Thoracic aorta (tissue), 2 donors: Measurements from ENCODE around the gene PFKFB4. TPM values are rescaled to one million over a fixed set of nuclear protein-coding genes. Genes with fewer than 3 reads are reported as not detected.

Experiments used
- ATAC-seq: fragments of 150-250 bp; one replicate; pipeline ENCODE4 v1.8.0; 2017; ENCODE audit warnings: low read depth; ENCODE audit not compliant: insufficient number of reproducible peaks, low FRiP score
- DNase-seq: peaks from one replicate; pipeline ENCODE4 v3.0.0-alpha.2; 2020; ENCODE audit warnings: low spot score
- H3K27ac ChIP-seq, 2 donors: fragments of 200-600 bp; sonication (generic); 1 replicate in 1 of 2; 2 replicates in 1 of 2; pipeline ENCODE4 v1.5.1; 2016; ENCODE audit warnings: mild to moderate bottlenecking in 2 of 2, moderate library complexity in 2 of 2
- H3K27me3 ChIP-seq: fragments of 200-600 bp; sonication (generic); replicated peaks from 2 replicates; pipeline ENCODE4 v1.6.0; 2016; ENCODE audit warnings: mild to moderate bottlenecking; ENCODE audit not compliant: insufficient read depth
- H3K36me3 ChIP-seq: fragments of 200-600 bp; sonication (generic); one replicate; pipeline ENCODE4 v1.5.1; 2016
- H3K4me1 ChIP-seq, 2 donors: fragments of 200-600 bp; sonication (generic); 1 replicate in 1 of 2; 2 replicates in 1 of 2; pipeline versions ENCODE4 v1.5.1 to v1.6.0; 2016; ENCODE audit warnings: low read depth in 2 of 2, mild to moderate bottlenecking in 1 of 2; ENCODE audit not compliant: control insufficient read depth in 1 of 2
- H3K4me3 ChIP-seq: fragments of 200-600 bp; sonication (generic); 2 replicates; pipeline ENCODE4 v1.5.1; 2016; ENCODE audit warnings: mild to moderate bottlenecking
- H3K9me3 ChIP-seq: fragments of 200-600 bp; sonication (generic); 2 replicates; pipeline ENCODE4 v1.5.1; 2016
- CTCF ChIP-seq: fragments of 200-600 bp; sonication (generic); IDR thresholded peaks from one replicate; pipeline ENCODE4 v1.5.1; 2019; ENCODE audit warnings: antibody characterized with exemption
- total RNA-seq, 2 donors: library from RNA; depleted of rRNA; stranded (reverse); fragments of >200 nt; gene quantifications; one replicate each; pipeline versions ENCODE4 v1.1.0 to v1.2.3, GENCODE V29; 2016

Gene PFKFB4
- total RNA-seq, 2 donors from 2014 or later, result 3.7 to 8.5 TPM

GRCh38 chr3:48518638-48519276, 37.8 kb downstream of the PFKFB4 start:
- Histone ChIP-seq H3K4me1 (no peaks in the 10 kb centered on the region), H3K27me3 (no peaks in the 10 kb centered on the region), H3K9me3 (no peaks in the 10 kb centered on the region), H3K27ac (no peak overlapping the region), H3K4me3 (no peak overlapping the region), H3K36me3 (peaks cover 2% of the 10 kb centered on the region)
- ATAC-seq, result no peak
- DNase-seq, result no peak
- TF ChIP-seq CTCF, result no peak

GRCh38 chr3:48518069-48518468, 38.5 kb downstream of the PFKFB4 start:
- Histone ChIP-seq H3K4me1 (no peaks in the 10 kb centered on the region), H3K27ac (no peak overlapping the region), H3K27me3 (no peaks in the 10 kb centered on the region), H3K4me3 (no peak overlapping the region), H3K36me3 (no peaks in the 10 kb centered on the region), H3K9me3 (no peaks in the 10 kb centered on the region)
- DNase-seq (no peak), ATAC-seq (no peak)
- no peak for TF ChIP-seq CTCF

- Histone ChIP-seq H3K36me3 (no peaks in the 10 kb centered on the region), H3K9me3 (no peaks in the 10 kb centered on the region), H3K4me1 (no peaks in the 10 kb centered on the region), H3K4me3 (no peak overlapping the region), H3K27me3 (no peaks in the 10 kb centered on the region), H3K27ac (no peak overlapping the region)
- no peak for TF ChIP-seq CTCF
- ATAC-seq (no peak), DNase-seq (no peak)
These were observed 40.0 kb downstream of the PFKFB4 start for GRCh38 chr3:48516571-48516970.

- H3K4me1 ChIP-seq, result no peaks in the 10 kb centered on the region
- no peak for TF ChIP-seq CTCF
- no peak overlapping the region for H3K4me3 ChIP-seq
- H3K36me3 ChIP-seq, result no peaks in the 10 kb centered on the region
- H3K27me3 ChIP-seq, result no peaks in the 10 kb centered on the region
- no peak overlapping the region for H3K27ac ChIP-seq
- no peaks in the 10 kb centered on the region for H3K9me3 ChIP-seq
- ATAC-seq, result no peak
- no peak for DNase-seq
These were observed 42.0 kb downstream of the PFKFB4 start for GRCh38 chr3:48514431-48515227.

- peaks cover 2 to 13% of the 10 kb centered on the region in 2 donors for H3K4me1 ChIP-seq
- no peak for ATAC-seq
- H3K27me3 ChIP-seq, result no peaks in the 10 kb centered on the region
- H3K4me3 ChIP-seq, result no peak overlapping the region
- no peaks in the 10 kb centered on the region for H3K9me3 ChIP-seq
- no peaks in the 10 kb centered on the region for H3K36me3 ChIP-seq
- TF ChIP-seq CTCF, result no peak
- DNase-seq, result no peak
- H3K27ac ChIP-seq, result no peak overlapping the region
These were observed 45.1 kb downstream of the PFKFB4 start for GRCh38 chr3:48511551-48511950.
